Testis (tissue), 3 donors: ENCODE results near the gene NR1H4. TPM values are rescaled to one million over a fixed set of nuclear protein-coding genes. Genes with fewer than 3 reads are reported as not detected.

Source experiments
- DNase-seq: peaks from one replicate; pipeline ENCODE4 v3.0.0-alpha.2; 2019
- H3K27ac ChIP-seq, 2 donors: fragments of 200-600 bp; sonication (generic); one replicate each; pipeline ENCODE4 v1.5.1; 2019
- H3K27me3 ChIP-seq: fragments of 200-600 bp; sonication (generic); one replicate; pipeline ENCODE4 v1.5.1; 2019
- H3K36me3 ChIP-seq: fragments of 200-600 bp; sonication (generic); one replicate; pipeline ENCODE4 v1.5.1; 2017; ENCODE audit warnings: low read depth; ENCODE audit errors: missing control alignments
- H3K4me1 ChIP-seq: fragments of 200-600 bp; sonication (generic); one replicate; pipeline ENCODE4 v1.5.1; 2019
- H3K4me3 ChIP-seq, 2 donors: fragments of 200-600 bp; sonication (generic); one replicate each; pipeline ENCODE4 v1.5.1; 2017 to 2019
- H3K9me3 ChIP-seq: fragments of 200-600 bp; sonication (generic); one replicate; pipeline ENCODE4 v1.5.1; 2017
- CTCF ChIP-seq, 3 experiments: fragments of 450-650 bp in 2 of 3; fragments of 200-600 bp in 1 of 3; sonication (generic) in 1 of 3; IDR thresholded peaks; one replicate each; pipeline ENCODE4 v1.5.1; 2016 to 2019; ENCODE audit warnings: antibody characterized with exemption in 3 of 3, mild to moderate bottlenecking in 2 of 3, moderate library complexity in 1 of 3
- POLR2A ChIP-seq: fragments of 450-650 bp; IDR thresholded peaks from one replicate; pipeline ENCODE4 v1.6.1; 2017; ENCODE audit warnings: antibody characterized with exemption, mild to moderate bottlenecking, moderate library complexity
- WGBS, 2 donors: methylation state at CpG; one replicate each; pipeline ENCODE4 v1.1.5; 2018; 5-methylcytosine and 5-hydroxymethylcytosine counted together
- intact Hi-C: fragments of 100-400 bp; cut with DNase I; formaldehyde crosslinking; loops from one replicate; pipeline ENCODE4 v1.15.1; 2023; ENCODE audit warnings: low total_unique reads
- polyA plus RNA-seq: library from polyadenylated mRNA; stranded (reverse); fragments of 350-450 nt; fragmentation: Illumina TruSeq; extraction: RNeasy Lipid Tissue Mini Kit (QIAGEN cat#74804); gene quantifications from one replicate; pipeline ENCODE4 v1.2.3, GENCODE V29; 2014; ENCODE audit warnings: low read depth, low replicate concordance; ENCODE audit not compliant: insufficient read depth
- total RNA-seq, 2 donors: library from RNA; depleted of rRNA; stranded (reverse); fragments of >200 nt; gene quantifications; one replicate each; pipeline ENCODE4 v1.2.3, GENCODE V29; 2016

The NR1H4 gene
- total and polyA plus RNA-seq, 3 donors from 2014 or later, result 0.43 to 1.3 (median 0.66) TPM

- 75 to 96% methylated on average over 4 of the region's 4 CpGs for WGBS, 2 donors
- intact Hi-C loops, result no loop called here
- Histone ChIP-seq H3K4me3 (no peak overlapping the region), H3K4me1 (no peaks in the 10 kb centered on the region), H3K27ac (no peak overlapping the region), H3K9me3 (no peaks in the 10 kb centered on the region), H3K27me3 (no peaks in the 10 kb centered on the region), H3K36me3 (no peaks in the 10 kb centered on the region)
- DNase-seq, result no peak
- no peak for TF ChIP-seq CTCF (IDR thresholded peaks at IDR 0.05)
These were observed 17.4 kb downstream of the NR1H4 start for GRCh38 chr12:100491104-100491503.

DNA sequence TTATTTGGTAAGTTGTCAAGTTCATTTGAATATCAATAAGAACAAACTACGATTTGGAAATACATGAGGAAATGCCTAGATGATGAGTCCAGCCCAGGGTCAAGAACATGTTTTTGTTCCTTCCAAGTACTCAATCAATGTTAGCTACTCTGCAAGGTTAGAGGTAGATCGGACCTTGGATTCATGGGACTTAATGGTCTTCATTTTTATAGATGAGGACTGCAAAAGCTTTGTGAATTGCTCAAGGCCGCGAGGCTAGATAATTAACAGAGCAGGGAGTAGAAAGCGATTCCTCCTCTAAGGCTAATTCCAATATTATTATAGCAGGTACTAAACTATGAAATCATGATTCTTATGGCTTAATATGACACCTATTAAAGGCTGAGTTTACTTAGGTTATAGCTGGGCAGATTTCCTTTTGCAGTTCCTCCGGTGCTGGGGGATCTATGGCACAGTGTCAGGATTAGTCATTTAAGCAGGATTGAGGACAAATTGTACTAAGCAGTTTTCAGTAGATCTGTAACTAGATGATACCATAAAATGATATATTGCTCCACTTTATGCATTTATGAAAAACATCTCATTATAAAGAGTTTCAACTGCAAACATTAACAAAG, 19.8 kb downstream of the NR1H4 start:
- WGBS, 2 donors, result 52 to 55% methylated on average over 6 of the region's 6 CpGs
- TF ChIP-seq POLR2A (no peak), CTCF (IDR thresholded peaks at IDR 0.05) (no peak)
- no peak for DNase-seq
- Histone ChIP-seq H3K27me3 (no peaks in the 10 kb centered on the region), H3K4me3 (no peak overlapping the region), H3K4me1 (no peaks in the 10 kb centered on the region), H3K9me3 (no peaks in the 10 kb centered on the region), H3K36me3 (no peaks in the 10 kb centered on the region), H3K27ac (no peak overlapping the region)
- intact Hi-C loops, result no loop called here

DNA sequence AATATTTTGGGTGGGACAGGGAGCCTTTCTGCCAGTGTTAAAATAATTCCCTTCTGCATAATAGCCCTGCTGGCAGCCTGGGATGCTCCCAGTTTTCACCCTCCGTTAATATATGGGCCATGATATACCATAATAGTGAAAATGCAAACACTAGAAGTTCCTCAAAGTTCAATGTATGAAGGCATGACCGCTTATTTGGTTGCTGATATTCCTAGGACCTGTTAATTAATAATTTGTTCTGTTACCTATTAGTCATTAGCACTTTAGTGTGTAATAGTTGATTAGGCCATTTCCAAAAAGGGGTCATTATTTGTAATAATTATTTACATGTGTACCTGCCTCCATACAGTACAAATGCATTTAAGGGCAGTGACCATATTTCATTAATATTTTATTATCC, 20.4 kb downstream of the NR1H4 start:
- no peaks in the 10 kb centered on the region for H3K36me3 ChIP-seq
- DNase-seq, result no peak
- H3K4me3 ChIP-seq, result no peak overlapping the region
- TF ChIP-seq POLR2A, result no peak
- TF ChIP-seq CTCF (IDR thresholded peaks at IDR 0.05), result no peak
- H3K4me1 ChIP-seq, result no peaks in the 10 kb centered on the region
- H3K27ac ChIP-seq, result no peak overlapping the region
- H3K27me3 ChIP-seq, result no peaks in the 10 kb centered on the region
- H3K9me3 ChIP-seq, result no peaks in the 10 kb centered on the region
- WGBS, 2 donors, result 82 to 83% methylated on average over 2 of the region's 2 CpGs
- intact Hi-C loops, result no loop called here

DNA sequence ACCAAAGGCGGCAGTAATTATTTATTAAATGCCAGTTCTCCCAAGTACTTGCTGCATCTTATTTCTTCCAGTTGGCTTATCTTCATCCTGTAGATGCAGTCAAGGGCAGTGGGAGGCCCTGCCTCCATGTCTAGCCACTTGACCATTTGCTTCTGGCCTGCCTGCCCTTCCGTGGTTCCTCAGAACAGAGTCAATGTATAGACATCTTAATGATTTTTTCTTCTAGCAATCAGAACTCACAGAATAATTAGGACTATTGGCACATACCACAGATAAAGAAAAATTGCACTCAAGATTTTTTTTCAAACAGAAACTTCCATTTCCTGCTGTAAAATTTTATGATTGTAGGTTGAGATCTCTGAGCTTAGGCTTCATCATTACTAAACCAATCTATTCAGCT, 20.9 kb downstream of the NR1H4 start:
- H3K36me3 ChIP-seq, result no peaks in the 10 kb centered on the region
- H3K4me1 ChIP-seq, result no peaks in the 10 kb centered on the region
- H3K27ac ChIP-seq, result no peak overlapping the region
- no peak overlapping the region for H3K4me3 ChIP-seq
- intact Hi-C loops, result no loop called here
- 92 to 98% methylated on average over 2 of the region's 2 CpGs for WGBS, 2 donors
- no peaks in the 10 kb centered on the region for H3K9me3 ChIP-seq
- TF ChIP-seq CTCF (IDR thresholded peaks at IDR 0.05) (no peak), POLR2A (no peak)
- DNase-seq, result no peak
- no peaks in the 10 kb centered on the region for H3K27me3 ChIP-seq

GRCh38 chr12:100497105-100497795, 23.6 kb downstream of the NR1H4 start:
- 62 to 81% methylated on average over 15 of the region's 15 CpGs for WGBS, 2 donors
- Histone ChIP-seq H3K9me3 (no peaks in the 10 kb centered on the region), H3K4me3 (no peak overlapping the region), H3K27me3 (no peaks in the 10 kb centered on the region), H3K27ac (no peak overlapping the region), H3K36me3 (no peaks in the 10 kb centered on the region), H3K4me1 (no peaks in the 10 kb centered on the region)
- no peak for TF ChIP-seq CTCF (IDR thresholded peaks at IDR 0.05)
- TF ChIP-seq POLR2A, result no peak
- intact Hi-C loops, result no loop called here
- DNase-seq, result no peak
